ENCODE data around the gene STPG1.

Gene STPG1

DNA sequence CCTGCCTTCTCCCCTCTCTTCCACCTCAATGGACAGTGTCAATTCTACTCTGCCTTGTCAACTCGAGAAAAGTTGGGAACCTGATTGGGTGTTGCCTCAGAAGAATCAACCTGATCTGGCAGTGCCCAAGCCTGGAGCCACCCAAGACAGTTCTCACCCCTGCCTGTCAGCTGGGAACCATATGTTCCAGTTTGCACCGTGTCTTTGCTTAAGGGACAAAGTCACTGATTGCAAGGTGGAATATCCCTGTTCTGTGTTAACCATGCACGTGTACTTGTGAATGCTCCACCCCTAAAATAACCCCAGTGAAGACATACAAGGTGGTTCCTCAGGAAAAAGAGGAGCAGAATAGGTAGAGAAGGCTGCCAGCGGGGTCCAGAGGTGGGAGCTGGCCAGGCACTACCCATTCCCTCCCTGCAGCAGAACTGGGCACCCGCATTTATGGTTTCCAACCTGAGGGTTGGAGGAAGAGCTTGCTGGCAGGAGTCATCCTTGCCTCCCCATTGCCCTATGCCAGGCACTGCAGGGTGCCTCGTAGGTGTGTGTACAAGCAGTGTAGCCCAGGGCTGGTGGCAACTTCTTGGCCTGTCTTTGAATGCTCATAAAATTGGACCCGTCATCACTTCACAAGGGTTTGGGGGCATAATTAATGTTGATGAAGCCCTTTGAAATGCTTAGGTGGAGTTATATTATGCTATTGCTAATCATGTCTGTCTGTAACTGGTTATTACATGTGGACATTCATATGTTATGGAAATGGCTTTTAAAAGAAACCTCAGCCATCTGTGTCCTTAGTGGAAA lies 13.4 kb upstream of the STPG1 start:
- no peak for DNase-seq (ENCODE audit: low read depth)

DNA sequence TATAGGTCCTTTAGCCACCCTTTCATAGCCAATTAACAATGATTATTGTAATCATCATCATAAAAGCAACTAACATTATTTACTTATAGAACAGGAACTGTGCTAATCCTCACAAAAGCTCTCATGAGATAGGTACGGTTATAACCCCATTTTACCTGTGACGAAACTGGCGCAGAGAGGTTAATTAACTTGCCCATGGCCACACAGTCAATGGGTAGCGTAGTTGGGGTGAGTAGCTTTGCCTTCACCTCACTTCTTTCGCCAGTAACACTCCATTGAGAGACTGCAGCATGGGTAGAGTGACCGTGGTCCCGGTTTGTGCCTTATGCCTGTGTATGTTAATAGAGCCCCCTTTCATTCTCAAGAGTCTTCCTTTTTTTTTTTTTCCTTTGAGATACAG lies 12.3 kb upstream of the STPG1 start:
- no peak for DNase-seq (ENCODE audit: low read depth)

DNA sequence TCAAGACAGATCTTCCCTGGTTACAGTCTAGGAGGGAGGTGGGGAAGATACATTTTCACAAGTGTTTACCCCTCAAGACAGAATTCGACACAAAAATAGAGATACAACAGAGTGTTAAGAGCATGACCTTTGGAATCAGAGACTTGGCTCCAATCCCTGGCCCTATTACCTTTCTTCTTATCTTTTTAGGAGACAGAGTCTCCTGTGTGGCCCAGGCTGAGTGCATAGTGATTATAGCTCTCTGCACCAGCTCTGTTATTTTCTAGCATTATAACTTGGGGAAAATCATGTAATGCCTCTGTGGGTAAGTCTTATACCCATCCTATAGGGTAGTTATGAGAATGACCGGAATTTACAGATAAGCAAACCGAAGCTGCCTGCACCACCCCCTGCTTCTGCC lies 11.9 kb upstream of the STPG1 start:
- no peak for DNase-seq (ENCODE audit: low read depth)

DNA sequence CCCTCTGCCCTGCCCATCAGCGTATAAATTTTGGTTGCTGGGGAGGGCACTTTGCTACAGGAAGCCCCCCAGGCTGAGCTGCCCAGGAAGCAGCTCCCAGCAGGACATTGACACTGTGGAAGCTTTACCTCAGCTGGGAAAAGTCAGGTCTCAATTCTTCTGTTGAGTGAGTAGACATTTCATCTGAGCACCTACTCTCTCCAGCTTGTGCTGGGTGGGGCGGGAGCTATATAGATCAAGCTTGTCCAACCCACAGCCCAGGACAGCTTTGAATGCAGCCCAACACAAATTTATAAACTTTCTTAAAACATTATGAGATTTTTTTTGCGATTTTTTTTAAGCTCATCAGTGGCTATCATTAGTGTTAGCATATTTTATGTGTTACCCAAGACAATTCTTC lies 11.4 kb upstream of the STPG1 start:
- DNase-seq (ENCODE audit: low read depth), result no peak

DNA sequence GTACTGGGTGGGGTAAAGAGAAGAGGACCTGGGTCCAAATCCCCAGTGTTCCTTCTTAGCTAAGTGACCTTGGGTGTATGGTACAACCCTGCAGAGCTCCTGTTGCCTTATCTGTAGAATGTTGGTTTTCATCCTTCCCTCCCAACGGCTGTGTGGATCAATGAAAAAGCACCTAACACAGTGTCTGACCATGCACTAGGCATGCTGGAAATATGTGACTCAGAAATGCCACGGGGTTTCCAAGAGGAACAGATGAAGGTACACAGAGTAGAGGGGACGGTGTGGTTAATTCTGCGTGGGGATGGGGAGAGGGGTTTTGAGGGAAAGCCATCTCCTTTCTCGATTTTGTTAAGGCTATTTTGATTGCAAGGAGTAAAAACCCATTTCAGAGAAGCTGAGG lies 10.6 kb upstream of the STPG1 start:
- DNase-seq (ENCODE audit: low read depth), result no peak

DNA sequence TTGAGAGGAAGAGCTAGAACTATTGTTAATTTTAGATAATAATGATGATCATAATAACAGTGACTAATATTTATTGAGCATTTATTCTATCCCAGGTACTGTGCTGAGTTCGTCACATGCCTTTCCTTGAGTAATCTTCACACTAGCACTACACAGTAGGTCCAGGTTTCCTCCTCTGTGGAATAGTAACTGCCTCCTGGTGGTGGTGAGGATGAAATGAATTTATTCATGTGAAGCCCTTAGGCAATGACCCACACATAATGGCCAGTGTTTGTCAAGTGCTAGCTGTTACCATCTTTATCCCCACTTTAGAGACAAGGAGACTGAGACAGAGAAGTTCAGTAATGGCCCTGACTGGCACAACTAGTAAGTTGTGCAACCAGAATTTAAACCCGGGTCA lies 7.9 kb upstream of the STPG1 start:
- no peak for DNase-seq (ENCODE audit: low read depth)

DNA sequence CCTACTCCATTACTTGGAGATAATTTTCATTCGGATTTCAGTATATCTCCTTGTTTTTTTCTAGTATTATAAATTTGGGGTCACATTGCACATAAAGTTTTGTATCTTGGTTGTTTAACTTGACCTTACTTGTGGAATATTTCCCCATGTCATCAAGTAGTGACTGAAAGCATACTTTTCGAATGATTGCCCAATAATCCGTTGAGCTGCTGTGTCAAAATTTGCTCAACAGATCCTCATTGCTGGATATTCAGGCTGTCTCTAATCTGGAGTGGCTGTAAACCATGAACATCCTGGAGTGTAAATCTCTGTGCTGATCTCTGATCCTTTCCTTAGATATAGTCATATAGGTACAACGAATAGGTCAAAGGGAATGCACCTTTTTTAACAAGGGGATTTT lies 7.0 kb upstream of the STPG1 start:
- DNase-seq (ENCODE audit: low read depth), result no peak

DNA sequence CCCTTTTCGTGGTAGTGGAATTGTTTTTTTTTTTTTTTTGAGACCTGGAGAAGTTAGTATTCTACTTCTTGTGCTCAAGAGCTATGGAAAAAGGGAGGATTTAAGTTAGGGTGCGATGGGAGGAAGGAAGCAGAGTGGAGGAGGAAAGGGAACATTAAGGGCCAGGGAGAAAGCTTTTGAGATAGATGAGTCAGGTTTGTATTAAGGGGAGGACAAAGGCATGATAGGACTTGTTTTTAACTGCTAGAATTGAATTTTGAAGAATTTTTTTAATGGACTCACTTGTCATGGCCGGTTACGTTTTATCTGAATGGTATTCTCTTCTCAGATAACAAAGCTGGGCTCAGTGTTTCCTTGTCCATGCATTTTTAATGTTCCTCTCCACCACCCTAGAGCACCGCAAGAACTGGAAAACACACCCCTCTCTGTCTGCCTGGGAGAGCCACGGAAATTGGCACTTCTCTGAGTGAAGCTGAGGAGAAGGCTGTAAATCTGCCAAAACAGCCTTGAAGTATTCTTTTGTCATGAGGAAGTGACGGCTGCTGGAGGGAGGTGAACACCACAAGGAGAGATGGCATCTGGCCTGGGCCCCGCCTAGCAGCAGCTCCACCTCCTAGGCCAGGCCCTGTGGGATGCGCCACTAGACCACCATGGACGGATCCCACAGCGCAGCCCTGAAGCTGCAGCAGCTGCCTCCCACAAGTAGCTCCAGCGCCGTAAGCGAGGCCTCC lies 5.5 kb upstream of the STPG1 start:
- DNase-seq (ENCODE audit: low read depth), result no peak

DNA sequence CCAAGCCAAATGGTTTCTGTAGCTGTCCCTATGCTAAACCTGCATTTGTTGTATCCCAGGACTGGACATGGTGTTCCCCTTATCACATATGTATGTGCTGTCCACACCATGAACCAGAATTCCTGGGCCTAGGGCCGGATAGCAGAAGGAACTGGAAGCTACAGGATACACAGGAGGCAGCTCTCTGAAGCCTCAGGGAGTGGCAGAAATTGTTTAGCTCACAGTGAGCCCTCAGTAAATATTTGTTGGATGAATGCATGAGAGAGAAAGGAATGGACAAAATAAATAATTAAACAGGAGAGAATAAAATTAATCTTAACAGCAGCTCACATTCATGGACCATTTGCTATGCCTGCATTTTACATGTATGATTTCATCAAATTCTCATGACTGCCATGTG lies 4.1 kb upstream of the STPG1 start:
- DNase-seq (ENCODE audit: low read depth), result no peak

DNA sequence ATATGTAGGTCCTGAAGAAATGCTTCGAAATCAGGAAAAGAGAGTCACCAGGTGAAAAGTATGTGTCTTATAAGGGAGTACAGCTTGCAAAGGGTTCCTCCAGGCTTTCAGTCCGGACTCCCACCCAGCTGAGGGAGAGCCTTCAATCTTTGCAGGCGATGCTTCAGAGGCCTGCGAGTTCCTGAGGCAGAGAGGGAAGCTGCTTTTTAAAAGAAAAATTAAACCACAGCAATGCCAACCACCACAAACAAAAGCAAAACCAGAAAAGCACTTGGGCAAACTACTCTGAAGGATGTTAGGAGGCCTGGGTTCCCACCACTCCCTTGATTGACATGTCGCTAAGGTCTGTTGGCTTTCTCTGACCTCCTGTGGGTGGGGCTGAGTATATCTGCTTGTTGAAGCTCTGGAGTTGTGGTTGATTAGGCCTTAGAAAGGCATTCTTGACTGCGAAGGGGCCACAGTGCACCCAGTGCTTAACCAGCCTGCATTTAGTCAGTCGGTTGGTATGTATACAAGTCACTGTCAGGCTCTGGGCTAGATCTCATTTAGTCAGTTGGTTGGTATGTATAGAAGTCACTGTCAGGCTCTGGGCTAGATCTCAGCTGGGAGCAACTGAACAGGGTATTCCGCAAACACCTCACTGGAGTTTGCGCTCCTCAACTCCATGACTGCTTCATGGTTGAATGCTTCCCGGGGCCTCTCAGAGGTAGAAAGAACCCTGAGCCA lies 3.2 kb upstream of the STPG1 start:
- DNase-seq (ENCODE audit: low read depth), result peak; percentile 85

DNA sequence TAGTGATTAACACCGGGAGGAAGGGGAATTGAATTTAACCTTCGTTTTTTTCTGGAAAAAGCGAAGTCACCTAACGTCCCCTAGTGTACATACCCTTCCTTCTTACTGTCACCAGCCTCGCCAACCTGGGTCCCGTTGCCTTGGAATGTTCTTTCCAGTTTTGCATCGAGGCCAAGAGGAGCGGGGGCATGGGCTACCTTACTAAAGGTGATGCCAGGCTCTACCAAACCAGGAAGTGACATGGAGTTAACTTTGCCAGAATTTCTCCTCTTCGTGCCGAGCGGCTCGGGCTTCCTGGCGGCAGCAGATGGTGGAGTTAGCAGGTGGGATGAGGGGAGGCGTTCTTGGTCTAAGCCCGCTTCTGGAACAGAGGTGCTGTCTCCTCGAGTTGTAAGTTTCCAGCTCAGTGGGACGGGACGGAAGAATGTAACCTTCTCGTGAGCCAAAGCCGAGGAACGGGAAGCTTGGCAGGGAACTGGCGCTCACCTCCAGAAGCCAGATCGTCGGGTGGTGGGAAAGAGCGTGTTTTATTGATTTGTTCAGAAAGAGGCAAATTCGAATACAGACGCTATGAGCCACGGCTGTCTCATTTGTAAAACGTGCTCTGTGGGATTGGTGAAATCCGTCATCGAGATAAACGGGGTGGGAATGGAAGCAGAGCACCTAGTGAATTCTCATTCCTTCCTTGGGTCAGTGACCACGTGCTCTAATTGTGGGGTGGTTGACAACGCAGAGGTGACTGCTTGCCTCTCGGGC lies 2.5 kb upstream of the STPG1 start:
- DNase-seq (ENCODE audit: low read depth), result no peak

DNA sequence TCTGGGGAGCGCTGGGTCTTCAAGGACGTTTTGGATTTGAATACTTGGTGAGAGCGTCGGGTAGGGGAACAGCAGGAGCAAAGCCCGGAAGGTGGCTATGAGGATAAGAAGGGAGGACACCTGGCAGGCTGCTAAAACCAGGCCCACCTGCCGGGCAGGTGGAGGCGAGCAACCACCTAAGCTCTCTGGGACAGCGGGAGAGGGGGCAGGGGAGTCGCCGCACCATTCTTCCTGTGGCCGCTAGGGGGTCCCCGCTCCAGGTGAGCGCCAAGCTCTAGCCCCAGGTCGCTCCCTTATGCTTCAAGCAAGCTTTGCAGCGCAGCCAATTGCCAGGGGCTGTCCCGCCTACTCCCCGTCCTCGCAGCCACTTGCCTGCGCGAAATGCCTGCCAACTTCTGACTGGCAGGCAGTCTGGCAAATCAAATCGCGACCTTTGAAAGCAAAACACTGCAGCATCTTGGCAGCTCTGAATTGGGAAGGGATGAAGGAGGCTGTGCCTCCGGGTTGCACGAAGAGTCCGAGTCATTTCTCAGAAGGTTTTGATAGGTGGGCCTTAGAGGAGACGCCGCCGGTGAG lies 1.8 kb upstream of the STPG1 start, which contains the start of gene NIPAL3:
Gene NIPAL3, plus strand, starts transcription at position 469 of the 576 bp plus-strand sequence. CDS start 3,746 bp downstream, outside the sequence.
- DNase-seq (ENCODE audit: low read depth), result peak; percentile 99

DNA sequence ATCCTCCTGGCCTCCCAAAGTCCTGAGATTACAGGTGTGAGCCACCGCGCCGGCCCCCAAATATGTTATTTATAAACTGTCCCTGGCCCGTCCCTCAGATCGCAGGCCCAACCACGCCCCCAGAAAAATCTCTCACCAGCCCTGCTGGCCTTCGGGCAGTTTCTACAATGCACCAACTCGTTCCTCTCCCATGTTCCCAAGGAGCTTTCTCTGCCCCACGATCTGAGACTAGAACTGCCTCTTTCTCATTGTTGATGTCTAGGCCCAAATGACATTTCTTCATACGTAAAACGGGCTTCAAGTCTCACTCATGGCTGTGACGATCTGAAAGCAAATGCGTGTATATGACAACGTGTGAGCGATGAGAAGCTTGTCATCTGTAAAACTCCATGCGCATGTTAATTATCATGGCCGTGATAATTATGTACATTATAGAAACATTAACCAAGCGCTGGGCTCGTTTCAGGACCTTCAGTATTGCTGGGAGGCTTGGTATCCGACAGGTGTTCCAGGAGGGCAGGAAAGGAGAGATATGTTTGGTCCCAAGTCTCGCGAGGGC lies 1.3 kb upstream of the STPG1 start:
- no peak for DNase-seq (ENCODE audit: low read depth)

DNA sequence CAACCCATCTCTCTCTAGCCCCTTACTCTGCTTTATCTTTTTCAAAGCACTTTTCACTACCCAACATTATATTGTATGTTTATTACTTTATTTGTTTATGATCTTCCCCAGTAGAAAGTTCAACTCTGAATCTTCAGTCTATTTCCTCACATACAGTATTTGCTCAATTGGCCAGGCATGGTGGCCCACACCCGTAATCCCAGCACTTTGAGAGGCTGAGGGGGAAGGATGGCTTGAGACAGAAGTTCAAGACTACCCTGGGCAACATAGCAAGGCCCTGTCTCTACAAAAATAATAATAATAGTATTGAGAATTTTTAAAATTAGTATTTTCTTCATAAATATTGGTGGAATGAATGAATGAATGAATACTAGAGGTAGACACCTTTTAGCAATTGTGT lies 1.2 kb downstream of the STPG1 start:
- no peak for DNase-seq (ENCODE audit: low read depth)

DNA sequence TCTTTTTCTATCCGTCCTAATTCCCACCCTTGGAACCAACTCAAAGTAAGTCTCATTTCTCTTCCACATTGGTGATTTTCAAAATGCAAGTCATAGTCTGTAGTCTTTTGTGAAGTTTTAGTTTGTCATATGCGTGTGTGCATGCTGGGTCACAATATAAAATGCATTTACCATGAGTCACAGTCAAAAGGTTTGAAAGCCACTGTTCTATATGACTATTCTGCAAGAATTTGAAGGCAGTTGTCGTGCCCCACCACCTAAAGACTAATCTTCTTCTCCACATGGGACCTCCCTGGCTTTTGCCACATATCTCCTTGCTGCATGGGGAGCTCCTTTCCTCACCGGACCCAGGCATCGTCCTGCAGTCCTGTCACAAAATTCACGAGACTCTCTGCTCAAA lies 1.6 kb downstream of the STPG1 start:
- DNase-seq (ENCODE audit: low read depth), result no peak

DNA sequence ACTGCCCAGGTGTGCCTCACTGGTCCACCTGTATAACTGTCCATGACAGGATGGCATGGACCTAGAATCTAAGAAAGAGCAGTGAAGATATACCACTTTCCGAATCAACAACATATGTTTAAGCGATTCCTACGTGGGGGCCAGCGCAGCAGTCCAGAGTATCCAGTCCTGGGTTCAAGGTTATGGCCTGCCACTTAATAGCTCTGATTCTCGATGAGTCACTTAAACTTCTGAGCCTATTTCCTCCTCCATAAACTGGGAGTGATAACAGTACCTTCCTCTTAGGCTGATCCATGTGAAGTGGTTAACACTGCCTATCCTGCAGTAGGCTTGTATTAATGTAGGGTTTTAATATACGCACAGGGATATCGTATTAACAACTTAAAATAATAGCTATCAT lies 2.8 kb downstream of the STPG1 start:
- no peak for DNase-seq (ENCODE audit: low read depth)

DNA sequence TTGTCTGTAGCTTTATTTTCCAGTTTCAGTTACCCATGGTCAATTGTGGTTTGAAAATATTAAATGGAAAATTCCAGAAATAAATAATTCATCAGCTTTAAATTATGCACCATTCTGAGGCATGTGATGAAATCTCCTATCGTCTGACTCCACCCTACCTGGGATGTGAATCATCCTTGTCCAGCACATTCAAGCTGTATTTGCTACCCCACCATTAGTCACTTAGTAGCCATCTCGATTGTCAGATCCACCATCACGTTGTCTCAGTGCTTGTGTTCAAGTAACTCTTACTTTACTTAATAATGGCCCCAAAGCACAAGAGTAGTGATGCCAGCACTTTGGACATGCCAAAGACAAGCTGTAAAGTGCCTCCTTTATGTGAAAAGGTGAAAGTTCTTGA lies 4.0 kb downstream of the STPG1 start:
- no peak for DNase-seq (ENCODE audit: low read depth)

DNA sequence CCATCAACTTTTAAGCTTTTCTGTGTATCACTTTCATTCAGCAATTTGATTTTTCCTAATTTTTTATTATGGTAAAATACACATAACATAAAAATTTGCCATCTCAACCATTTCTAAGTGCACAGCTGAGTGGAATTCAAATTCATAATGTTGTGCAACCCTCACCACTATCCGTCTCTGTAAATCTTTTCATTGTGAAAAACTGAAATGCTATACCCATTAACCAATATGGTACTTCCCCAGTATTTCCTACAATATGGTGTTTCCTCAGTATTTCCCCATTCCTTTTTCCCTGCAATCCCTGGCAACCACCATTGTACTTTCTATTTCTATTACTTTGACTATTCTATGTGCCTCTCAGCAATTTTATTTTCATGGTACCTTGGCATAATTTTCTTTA lies 6.8 kb downstream of the STPG1 start:
- DNase-seq (ENCODE audit: low read depth), result no peak

DNA sequence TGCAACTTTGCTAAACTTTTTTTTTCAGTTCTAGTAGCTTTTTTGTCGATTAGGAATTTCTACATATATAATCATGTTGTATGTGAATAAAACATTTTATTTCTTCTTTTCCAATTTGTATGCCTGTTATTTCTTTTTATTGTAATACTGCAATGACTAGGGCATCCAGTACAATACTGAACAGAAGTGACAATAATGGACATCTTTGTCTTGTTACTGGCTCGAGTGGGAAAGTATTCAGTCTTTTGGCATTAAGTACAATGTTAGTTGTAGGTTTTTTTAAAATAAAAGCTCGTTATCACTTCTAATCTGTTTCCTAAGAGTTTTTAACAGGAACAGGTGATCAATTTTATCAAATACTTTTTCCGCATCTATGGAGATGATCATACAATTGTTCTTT lies 9.8 kb downstream of the STPG1 start:
- DNase-seq (ENCODE audit: low read depth), result no peak

DNA sequence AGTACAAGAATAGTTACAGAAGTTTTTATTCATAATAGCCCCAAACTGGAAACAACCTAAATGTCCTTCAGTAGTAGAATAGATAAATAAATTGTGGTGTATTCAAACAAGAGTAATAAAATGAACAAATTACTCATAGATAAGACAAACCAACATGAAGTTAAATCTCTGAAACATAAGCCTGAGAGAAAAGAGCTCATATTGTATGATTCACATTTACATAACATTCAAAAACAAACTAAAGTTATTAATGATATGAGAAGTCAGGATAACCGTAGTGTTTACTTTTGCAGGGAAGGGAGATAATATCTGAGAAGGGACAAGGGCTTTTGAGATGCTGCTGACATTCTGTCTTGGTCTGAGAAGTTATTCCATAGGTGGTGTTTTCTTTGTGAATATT lies 13.5 kb downstream of the STPG1 start:
- no peak for DNase-seq (ENCODE audit: low read depth)

DNA sequence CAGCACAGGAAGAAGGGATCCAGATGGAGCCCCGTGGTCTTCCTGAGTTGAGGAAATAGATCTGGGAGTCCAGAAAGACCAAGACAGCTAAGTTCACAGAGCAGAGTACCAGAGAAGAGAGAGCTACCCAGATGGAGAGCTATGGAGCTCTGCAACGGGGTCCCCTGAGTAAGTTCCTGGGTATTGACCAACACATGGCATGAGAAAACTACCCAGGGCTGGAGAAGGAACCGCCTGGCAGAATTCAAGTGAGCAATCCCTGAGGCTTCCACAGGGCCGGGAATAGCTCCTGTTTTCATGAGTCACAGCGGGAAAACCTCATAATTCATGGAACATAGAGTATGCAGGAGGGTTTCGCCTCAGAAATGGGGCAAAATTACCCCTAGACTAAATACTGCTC lies 19.7 kb downstream of the STPG1 start:
- DNase-seq (ENCODE audit: low read depth), result peak; percentile 70
